HL-60 (cell line): ENCODE results near the gene COPB2.

Source experiments
- CTCF ChIP-seq: IDR thresholded peaks from one replicate; pipeline ENCODE4 v1.5.1; 2011; ENCODE audit warnings: low read length, control low read depth, inconsistent platforms; ENCODE audit not compliant: insufficient read depth
- GABPA ChIP-seq: IDR thresholded peaks from 2 replicates; pipeline ENCODE4 v1.6.1; 2012; ENCODE audit warnings: low read depth
- POLR2AphosphoS5 ChIP-seq: IDR thresholded peaks from 2 replicates; pipeline ENCODE4 v1.6.1; 2012; ENCODE audit warnings: low read depth
- TF ChIP-seq, protein P1 (sequence below): IDR thresholded peaks from 2 replicates; pipeline ENCODE4 v1.6.1; 2012; ENCODE audit warnings: low read depth; ENCODE audit not compliant: insufficient replicate concordance

DNA sequence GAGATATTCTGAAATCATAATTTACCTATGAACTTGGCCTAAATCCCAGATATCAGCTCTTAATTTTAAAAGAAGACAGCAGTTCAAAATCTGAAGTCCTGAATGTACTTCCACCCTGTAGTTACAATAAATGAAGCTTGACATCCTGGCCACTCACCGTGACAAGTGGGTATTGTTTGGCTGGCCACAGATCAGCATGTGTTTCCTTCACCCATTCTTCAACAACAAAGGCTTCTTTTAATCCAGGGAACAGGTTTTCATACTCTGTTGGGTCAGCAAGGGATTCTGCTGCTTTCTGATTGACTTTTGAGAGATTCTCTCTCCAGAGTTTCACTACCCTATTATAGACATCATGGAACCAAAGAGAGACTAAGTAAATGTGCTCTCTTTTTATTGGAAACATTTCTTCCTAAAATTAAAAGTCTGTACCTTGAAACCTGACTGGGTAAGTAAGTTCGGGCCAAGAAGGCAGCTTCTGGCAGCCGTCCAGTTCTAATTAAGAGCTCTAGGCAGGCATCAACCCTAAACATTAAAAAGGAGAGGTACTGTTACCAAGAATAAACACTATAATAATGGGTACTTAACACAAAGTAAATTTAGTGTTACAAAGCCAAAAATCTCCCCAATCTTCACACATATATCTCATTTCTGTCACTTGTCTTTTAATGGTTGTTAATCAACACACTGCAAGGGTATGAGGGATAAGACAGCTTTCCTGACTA lies 30.4 kb downstream of the COPB2 start:
- TF ChIP-seq CTCF (no peak), POLR2AphosphoS5 (no peak), GABPA (no peak)
- TF ChIP-seq, protein P1, sequence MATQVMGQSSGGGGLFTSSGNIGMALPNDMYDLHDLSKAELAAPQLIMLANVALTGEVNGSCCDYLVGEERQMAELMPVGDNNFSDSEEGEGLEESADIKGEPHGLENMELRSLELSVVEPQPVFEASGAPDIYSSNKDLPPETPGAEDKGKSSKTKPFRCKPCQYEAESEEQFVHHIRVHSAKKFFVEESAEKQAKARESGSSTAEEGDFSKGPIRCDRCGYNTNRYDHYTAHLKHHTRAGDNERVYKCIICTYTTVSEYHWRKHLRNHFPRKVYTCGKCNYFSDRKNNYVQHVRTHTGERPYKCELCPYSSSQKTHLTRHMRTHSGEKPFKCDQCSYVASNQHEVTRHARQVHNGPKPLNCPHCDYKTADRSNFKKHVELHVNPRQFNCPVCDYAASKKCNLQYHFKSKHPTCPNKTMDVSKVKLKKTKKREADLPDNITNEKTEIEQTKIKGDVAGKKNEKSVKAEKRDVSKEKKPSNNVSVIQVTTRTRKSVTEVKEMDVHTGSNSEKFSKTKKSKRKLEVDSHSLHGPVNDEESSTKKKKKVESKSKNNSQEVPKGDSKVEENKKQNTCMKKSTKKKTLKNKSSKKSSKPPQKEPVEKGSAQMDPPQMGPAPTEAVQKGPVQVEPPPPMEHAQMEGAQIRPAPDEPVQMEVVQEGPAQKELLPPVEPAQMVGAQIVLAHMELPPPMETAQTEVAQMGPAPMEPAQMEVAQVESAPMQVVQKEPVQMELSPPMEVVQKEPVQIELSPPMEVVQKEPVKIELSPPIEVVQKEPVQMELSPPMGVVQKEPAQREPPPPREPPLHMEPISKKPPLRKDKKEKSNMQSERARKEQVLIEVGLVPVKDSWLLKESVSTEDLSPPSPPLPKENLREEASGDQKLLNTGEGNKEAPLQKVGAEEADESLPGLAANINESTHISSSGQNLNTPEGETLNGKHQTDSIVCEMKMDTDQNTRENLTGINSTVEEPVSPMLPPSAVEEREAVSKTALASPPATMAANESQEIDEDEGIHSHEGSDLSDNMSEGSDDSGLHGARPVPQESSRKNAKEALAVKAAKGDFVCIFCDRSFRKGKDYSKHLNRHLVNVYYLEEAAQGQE: no peak
